PC-3 (cell line): Measurements from ENCODE around the gene ASB17. TPM values are rescaled to one million over a fixed set of nuclear protein-coding genes. Genes with fewer than 3 reads are reported as not detected.
"Not testable (repeated sequence)": the region's sequence is repeated elsewhere in the genome, so short reads cannot be mapped to it uniquely, and the experiment has no call there.

Experiments used
- ATAC-seq: fragments of 200-7000 bp; cut with Tn5 transposase; 2 replicates; pipeline ENCODE4 v1.9.1; 2020; ENCODE audit warnings: mild to moderate bottlenecking, moderate library complexity
- BruUV-seq: library from RNA; stranded (reverse); fragments of 400-500 nt; replicated peaks from 2 replicates; lab custom pipeline; 2021; lab: Mats Ljungman, UMichigan
- CTCF ChIA-PET: fragments of 300-600 bp; sonication (Branson Sonifier 250); formaldehyde crosslinking; loops from one replicate; lab custom pipeline; 2022; ENCODE audit warnings: antibody characterized with exemption; lab: Charles Lee
- POLR2A ChIA-PET: fragments of 300-600 bp; sonication (Branson Sonifier 250); formaldehyde crosslinking; loops from one replicate; lab custom pipeline; 2022; ENCODE audit warnings: antibody characterized with exemption; ENCODE audit not compliant: unreplicated experiment; lab: Charles Lee
- DNase-seq: peaks from one replicate; pipeline ENCODE4 v3.0.0-alpha.2; 2015
- H2AFZ ChIP-seq: fragments of 300-600 bp; sonication (generic); 2 replicates; pipeline ENCODE4 v1.6.0; 2016; ENCODE audit warnings: antibody characterized with exemption, low read length
- H3F3A ChIP-seq: fragments of 300-600 bp; sonication (generic); one replicate; pipeline ENCODE4 v1.6.0; 2017; ENCODE audit warnings: antibody characterized with exemption, low read length, control low read depth, mild to moderate bottlenecking; ENCODE audit not compliant: unreplicated experiment
- H3K27ac ChIP-seq: fragments of 300-600 bp; sonication (generic); 2 replicates; pipeline ENCODE4 v1.5.1; 2016; ENCODE audit warnings: mild to moderate bottlenecking, low read length
- H3K27me3 ChIP-seq: fragments of 300-600 bp; sonication (generic); 2 replicates; pipeline ENCODE4 v1.6.1; 2016; ENCODE audit warnings: low read length, mixed read lengths
- H3K36me3 ChIP-seq: fragments of 300-600 bp; sonication (generic); 2 replicates; pipeline ENCODE4 v1.6.1; 2016; ENCODE audit warnings: low read depth, mixed run types, low read length, mixed read lengths
- H3K4me1 ChIP-seq: fragments of 300-600 bp; sonication (generic); 2 replicates; pipeline ENCODE4 v1.5.1; 2016; ENCODE audit warnings: low read length; ENCODE audit not compliant: insufficient read depth
- H3K4me2 ChIP-seq: fragments of 300-600 bp; sonication (generic); 2 replicates; pipeline ENCODE4 v1.6.0; 2016; ENCODE audit warnings: low read length
- H3K4me3 ChIP-seq: fragments of 300-600 bp; sonication (generic); 2 replicates; pipeline ENCODE4 v1.5.1; 2016; ENCODE audit warnings: mild to moderate bottlenecking, low read length, mixed read lengths
- H3K79me2 ChIP-seq: fragments of 300-600 bp; sonication (generic); 2 replicates; pipeline ENCODE4 v1.6.1; 2017; ENCODE audit warnings: low read length, mixed read lengths
- H3K9ac ChIP-seq: fragments of 300-600 bp; sonication (generic); 2 replicates; pipeline ENCODE4 v1.6.0; 2016; ENCODE audit warnings: mild to moderate bottlenecking, low read length
- H3K9me2 ChIP-seq: fragments of 300-600 bp; sonication (generic); replicated peaks from 2 replicates; pipeline ENCODE4 v1.6.1; 2016; ENCODE audit warnings: mixed run types, low read length, mixed read lengths
- H3K9me3 ChIP-seq: fragments of 300-600 bp; sonication (generic); 2 replicates; pipeline ENCODE4 v1.6.1; 2016; ENCODE audit warnings: low read length, mixed read lengths
- H4K20me1 ChIP-seq: fragments of 300-600 bp; sonication (generic); 2 replicates; pipeline ENCODE4 v1.6.1; 2016; ENCODE audit warnings: low read length, mixed read lengths
- CTCF ChIP-seq: fragments of 300-600 bp; sonication (generic); conservative IDR thresholded peaks from 2 replicates; pipeline ENCODE4 v1.5.1; 2017; ENCODE audit warnings: antibody characterized with exemption, low read depth, mild to moderate bottlenecking, low read length
- EZH2 ChIP-seq: fragments of 300-600 bp; sonication (generic); IDR thresholded peaks from one replicate; pipeline ENCODE4 v1.6.1; 2017; ENCODE audit warnings: antibody characterized with exemption, mild to moderate bottlenecking, low read length; ENCODE audit not compliant: unreplicated experiment
- EZH2phosphoT487 ChIP-seq: fragments of 300-600 bp; sonication (generic); IDR thresholded peaks from 2 replicates; pipeline ENCODE4 v1.6.1; 2018; ENCODE audit warnings: mild to moderate bottlenecking, antibody characterized with exemption, low read length, borderline replicate concordance
- intact Hi-C: fragments of 100-400 bp; cut with micrococcal nuclease; formaldehyde crosslinking; loops from 2 replicates; pipeline ENCODE4 v1.9.0; 2023
- total RNA-seq: library from RNA; depleted of rRNA; stranded (reverse); fragments of >200 nt; gene quantifications from 2 replicates; pipeline ENCODE4 v1.2.3, GENCODE V29; 2014

Gene ASB17
- total RNA-seq, 1 experiment from 2014 or later = not detected

- TF ChIP-seq CTCF (no peak), EZH2phosphoT487 (no peak), EZH2 (no peak)
- H3K27me3 ChIP-seq = no peaks in the 10 kb centered on the region
- no peak overlapping the region for H3K4me3 ChIP-seq
- no TSS peak for BruUV-seq
- H2AFZ ChIP-seq = no peak overlapping the region
- no peaks in the 10 kb centered on the region for H3F3A ChIP-seq
- H3K9me3 ChIP-seq = no peaks in the 10 kb centered on the region
- H3K4me2 ChIP-seq = no peak overlapping the region
- H3K9me2 ChIP-seq = no peaks in the 10 kb centered on the region
- DNase-seq (no peak), ATAC-seq (no peak)
- 0 out of 2 replicates have a peak, but pooled peaks cover 8% of the 10 kb centered on the region for H3K4me1 ChIP-seq
- H3K27ac ChIP-seq = no peak overlapping the region
- no peak overlapping the region for H3K9ac ChIP-seq
- H3K79me2 ChIP-seq = no peaks in the 10 kb centered on the region
- H4K20me1 ChIP-seq = no peaks in the 10 kb centered on the region
- intact Hi-C loops = no loop called here
- H3K36me3 ChIP-seq = no peaks in the 10 kb centered on the region
- CTCF ChIA-PET = no interaction called here
- POLR2A ChIA-PET = no interaction called here
Observed at GRCh38 chr1:75953461-75953860, 21.3 kb upstream of the ASB17 start.

- no peaks in the 10 kb centered on the region for H3K9me3 ChIP-seq
- DNase-seq = no peak
- POLR2A ChIA-PET = no interaction called here
- H3K36me3 ChIP-seq = no peaks in the 10 kb centered on the region
- no peak overlapping the region for H3K4me2 ChIP-seq
- no peaks in the 10 kb centered on the region for H3K9me2 ChIP-seq
- no peaks in the 10 kb centered on the region for H4K20me1 ChIP-seq
- H3F3A ChIP-seq = no peaks in the 10 kb centered on the region
- no TSS peak for BruUV-seq
- no peak for ATAC-seq
- intact Hi-C loops = no loop called here
- no peak overlapping the region for H3K27ac ChIP-seq
- H3K79me2 ChIP-seq = no peaks in the 10 kb centered on the region
- no peak overlapping the region for H3K9ac ChIP-seq
- H3K4me3 ChIP-seq = no peak overlapping the region
- no peaks in the 10 kb centered on the region for H3K27me3 ChIP-seq
- 0 out of 2 replicates have a peak, but pooled peaks cover 8% of the 10 kb centered on the region for H3K4me1 ChIP-seq
- CTCF ChIA-PET = no interaction called here
- TF ChIP-seq CTCF (no peak), EZH2 (no peak), EZH2phosphoT487 (no peak)
- H2AFZ ChIP-seq = no peak overlapping the region
Observed at GRCh38 chr1:75952016-75952415, 19.8 kb upstream of the ASB17 start.

- POLR2A ChIA-PET = no interaction called here
- H3K9ac ChIP-seq = no peak overlapping the region
- H3K4me2 ChIP-seq = no peak overlapping the region
- H3K27me3 ChIP-seq = no peaks in the 10 kb centered on the region
- DNase-seq (no peak), ATAC-seq (no peak)
- TF ChIP-seq CTCF (no peak), EZH2 (no peak), EZH2phosphoT487 (no peak)
- H3F3A ChIP-seq = no peaks in the 10 kb centered on the region
- H4K20me1 ChIP-seq = no peaks in the 10 kb centered on the region
- no peaks in the 10 kb centered on the region for H3K9me2 ChIP-seq
- CTCF ChIA-PET = no interaction called here
- H3K36me3 ChIP-seq = no peaks in the 10 kb centered on the region
- no peaks in the 10 kb centered on the region for H3K9me3 ChIP-seq
- no peak overlapping the region for H3K4me3 ChIP-seq
- H3K27ac ChIP-seq = no peak overlapping the region
- H2AFZ ChIP-seq = no peak overlapping the region
- intact Hi-C loops = no loop called here
- H3K4me1 ChIP-seq = 0 out of 2 replicates have a peak, but pooled peaks cover 8% of the 10 kb centered on the region
- BruUV-seq = no TSS peak
- H3K79me2 ChIP-seq = no peaks in the 10 kb centered on the region
Observed at GRCh38 chr1:75950176-75950575, 18.0 kb upstream of the ASB17 start.

GRCh38 chr1:75943037-75943436 lies 10.8 kb upstream of the ASB17 start:
- H3K9me3 ChIP-seq, BruUV-seq, H3K9ac ChIP-seq, H3F3A ChIP-seq, H3K4me3 ChIP-seq, H3K4me2 ChIP-seq, H3K36me3 ChIP-seq, ATAC-seq, H2AFZ ChIP-seq, H3K9me2 ChIP-seq, H3K79me2 ChIP-seq, H3K27me3 ChIP-seq, intact Hi-C loops, POLR2A ChIA-PET, DNase-seq, CTCF ChIA-PET, H3K27ac ChIP-seq, H4K20me1 ChIP-seq, H3K4me1 ChIP-seq: not testable (repeated sequence)
